ENCODE results near the gene CPXM2.

GRCh38 chr10:123838596-123839310, 52.9 kb downstream of the CPXM2 start:
- no peak for TF ChIP-seq CTCF (IDR thresholded peaks at IDR 0.05)
- TF ChIP-seq POLR2AphosphoS5 (IDR thresholded peaks at IDR 0.05; ENCODE audit: low read depth, low read length): no peak

Data from Panc1 (cell line).